Stimulated activated CD8-positive, alpha-beta memory T cell treated with anti-CD3 and anti-CD28 coated beads, Interleukin-4, amount 100 ng/mL, for 4 hours (primary cell): ENCODE data around the gene SOCS1.

Experiments
- DNase-seq, 2 donors: peaks; one replicate each; pipeline ENCODE4 v3.0.0-alpha.2; 2020; ENCODE audit warnings: low read depth in 2 of 2, low spot score in 1 of 2

Gene SOCS1

DNA sequence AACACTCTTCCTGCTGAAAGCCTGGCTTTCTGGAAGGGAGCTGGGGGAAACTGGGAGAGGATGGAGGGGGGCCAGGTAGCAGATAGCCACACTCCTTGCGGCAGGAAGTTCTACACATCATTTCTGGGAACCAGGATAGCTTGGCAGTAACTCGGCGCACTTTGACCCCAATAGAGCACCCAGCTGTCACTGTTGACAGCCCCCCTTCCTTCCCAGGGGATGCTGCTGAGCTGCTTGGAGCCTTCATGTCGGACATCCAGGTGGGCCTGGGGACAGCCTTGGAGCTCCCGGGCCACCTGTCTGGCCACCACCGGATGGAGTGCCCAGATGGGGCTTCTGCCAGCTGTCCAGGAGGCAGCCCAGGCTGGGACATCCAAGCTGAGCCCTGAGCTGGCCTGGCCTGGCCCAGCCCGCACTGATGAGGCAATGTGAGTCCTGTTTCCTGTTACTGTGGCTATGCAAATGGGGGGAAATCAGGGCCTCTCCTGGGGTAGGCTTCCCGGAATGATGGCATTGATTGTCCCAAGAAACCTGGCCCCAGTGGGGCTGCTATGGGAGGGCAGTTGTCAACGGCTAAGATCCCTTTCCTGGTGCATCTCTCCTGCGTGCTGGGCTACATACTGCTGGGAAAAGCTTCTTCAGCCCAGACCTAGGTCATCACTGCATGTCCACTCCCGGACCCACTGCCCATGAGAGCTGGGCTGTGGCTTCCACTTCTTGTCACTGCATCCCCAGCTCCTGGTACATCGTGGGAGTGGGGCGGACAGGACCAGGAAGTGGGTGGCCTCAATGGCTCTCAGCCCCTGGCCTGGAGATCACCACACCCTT is 50.0 kb downstream of the SOCS1 start:
- no peak for DNase-seq

DNA sequence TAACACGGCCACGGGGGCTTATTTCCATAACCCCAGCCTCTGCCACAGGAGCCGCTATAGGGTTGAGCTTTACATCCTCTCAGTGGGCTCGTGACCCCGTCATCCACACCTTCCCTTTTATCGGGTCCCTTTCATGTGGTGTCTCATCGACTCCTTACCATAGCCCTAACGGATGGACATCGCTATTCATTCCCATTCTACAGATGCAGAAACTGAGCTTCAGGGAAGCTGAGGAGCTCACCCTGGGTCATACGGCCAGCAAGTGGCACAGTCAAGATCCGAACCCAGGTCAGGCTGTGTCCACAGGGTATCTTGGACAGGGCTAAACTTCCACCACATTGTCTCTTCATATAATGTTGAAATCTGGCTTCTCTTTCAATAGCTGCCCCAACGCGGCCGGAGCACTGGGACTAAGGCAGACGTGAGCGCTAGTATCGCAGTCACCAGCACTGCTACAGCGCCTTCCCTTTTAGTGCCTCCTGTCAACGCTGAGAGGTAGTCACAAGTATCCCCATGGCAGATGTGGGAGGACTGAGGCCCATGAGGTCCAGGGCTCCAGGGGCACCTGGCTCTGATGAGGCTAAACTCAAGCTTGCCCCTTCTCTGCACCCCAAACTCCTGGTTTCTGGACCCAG is 50.8 kb downstream of the SOCS1 start:
- no peak for DNase-seq

DNA sequence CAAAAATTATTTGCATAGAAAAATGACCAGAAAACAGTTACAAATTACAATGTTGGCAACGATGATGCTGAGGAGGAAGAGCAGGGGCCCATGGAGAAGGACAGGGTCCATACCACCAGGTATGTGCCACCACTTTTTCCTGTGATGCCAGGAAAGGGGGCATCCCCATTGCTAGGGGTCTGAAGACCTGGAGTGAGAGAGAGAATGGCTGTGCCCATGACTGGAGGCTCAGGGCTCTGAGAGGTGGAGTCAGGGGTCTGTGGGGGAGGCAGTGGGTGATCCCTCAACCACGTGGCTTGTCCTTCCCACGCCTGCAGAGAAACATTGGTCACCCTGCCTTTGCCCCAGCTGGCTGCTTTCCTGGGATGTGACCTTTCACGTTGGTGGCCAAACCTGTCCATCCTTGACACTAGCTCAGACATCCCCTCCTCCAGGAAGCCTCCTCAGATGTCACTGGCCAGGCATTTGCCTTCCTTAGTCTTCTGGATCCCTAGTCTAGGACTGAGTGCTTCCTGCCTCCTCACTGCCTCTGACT is 51.4 kb downstream of the SOCS1 start:
- no peak for DNase-seq
